GM19193 (cell line): ENCODE measurements around the gene COQ8B.

Experiments used
- POLR2A ChIP-seq: IDR thresholded peaks from 4 replicates; pipeline ENCODE4 v1.6.1; 2011; ENCODE audit not compliant: insufficient read depth, insufficient read length; ENCODE audit errors: extremely low read depth

The COQ8B gene

DNA sequence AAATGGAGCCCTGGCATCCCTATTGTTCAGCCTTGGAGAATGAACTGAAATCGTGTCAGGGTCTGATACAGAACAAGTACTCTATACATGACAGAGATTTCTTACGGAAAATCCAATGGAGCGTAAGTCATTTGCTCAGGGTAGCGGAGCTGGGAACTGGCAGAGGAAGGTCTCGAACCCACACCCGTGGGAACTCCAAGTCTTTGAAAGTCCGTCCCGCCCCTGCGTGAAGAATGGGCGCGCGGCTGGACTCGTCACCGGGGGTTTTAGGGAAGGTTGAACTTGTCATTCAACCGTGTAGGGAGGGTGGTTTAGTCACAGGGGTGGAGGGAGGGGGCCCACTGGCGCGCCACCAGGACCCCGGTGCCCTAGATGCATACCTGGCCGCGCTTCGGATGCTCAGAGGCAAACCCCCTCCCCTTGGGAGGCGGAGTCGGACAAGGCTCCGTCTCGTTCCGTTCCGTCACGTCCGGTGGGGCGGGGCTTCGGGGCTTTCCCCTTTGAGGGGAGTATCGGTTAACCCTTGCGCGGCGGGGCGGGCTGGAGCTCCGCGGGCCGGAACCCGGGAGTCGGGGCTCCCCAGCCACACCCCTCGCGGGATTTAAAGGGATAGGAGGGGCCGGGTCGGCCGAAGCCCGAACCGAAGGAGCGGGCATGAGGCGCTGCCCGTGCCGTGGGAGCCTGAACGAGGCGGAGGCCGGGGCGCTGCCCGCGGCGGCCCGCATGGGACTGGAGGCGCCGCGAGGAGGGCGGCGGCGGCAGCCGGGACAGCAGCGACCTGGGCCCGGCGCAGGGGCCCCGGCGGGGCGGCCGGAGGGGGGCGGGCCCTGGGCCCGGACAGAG lies at the start of gene COQ8B, which contains the start of gene ITPKC:
Gene COQ8B, minus strand, starts transcription at position 405 of the 843 bp plus-strand sequence. CDS start 2,254 bp downstream, outside the sequence.
Gene ITPKC, plus strand, starts transcription at position 631 of the 843 bp plus-strand sequence. Its CDS starts 24 bp downstream, at position 655.
- no peak for TF ChIP-seq POLR2A

DNA sequence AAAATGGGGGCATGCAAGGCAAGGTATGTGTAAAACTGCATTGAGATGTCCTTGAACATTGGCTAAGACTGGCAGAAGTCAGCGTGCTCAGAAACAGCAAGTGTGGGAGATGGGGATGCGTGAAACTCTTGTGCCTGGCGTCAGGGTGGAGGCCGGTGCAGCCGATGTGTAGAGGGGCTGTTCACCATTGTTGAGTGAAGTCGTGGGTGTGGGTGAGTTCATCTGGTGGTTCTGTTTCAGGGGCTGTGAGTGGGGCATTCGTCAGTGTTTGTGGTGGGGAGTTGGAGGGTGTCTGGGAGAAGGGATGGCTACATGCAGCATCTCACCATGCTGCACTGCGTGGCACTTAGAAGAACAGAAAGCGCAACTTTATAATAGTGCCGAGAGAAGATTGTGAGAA lies 47.3 kb upstream of the COQ8B start:
- no peak for TF ChIP-seq POLR2A

DNA sequence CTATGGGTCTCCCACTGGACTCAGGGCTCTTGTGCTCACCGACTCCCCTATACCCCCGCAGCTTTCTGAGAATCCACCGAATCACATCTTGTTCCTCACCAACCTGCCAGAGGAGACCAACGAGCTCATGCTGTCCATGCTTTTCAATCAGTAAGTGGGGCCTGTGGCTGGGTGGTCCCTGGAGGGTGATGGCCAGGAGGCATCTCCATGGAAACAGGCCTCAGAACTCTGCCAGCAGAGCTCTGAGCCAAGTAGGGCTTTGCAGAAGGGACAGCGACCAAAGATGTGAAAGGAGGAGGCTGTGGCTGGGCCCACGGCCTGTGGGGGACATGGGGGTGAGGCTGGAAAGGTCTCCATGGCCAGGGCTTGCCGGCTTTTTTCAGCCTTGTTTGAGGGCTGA lies 46.8 kb upstream of the COQ8B start:
- TF ChIP-seq POLR2A: no peak

- no peak for TF ChIP-seq POLR2A
Observed at GRCh38 chr19:40762754-40763470, 46.2 kb upstream of the COQ8B start.

- TF ChIP-seq POLR2A: no peak
Observed at GRCh38 chr19:40759352-40759751, 42.7 kb upstream of the COQ8B start.

DNA sequence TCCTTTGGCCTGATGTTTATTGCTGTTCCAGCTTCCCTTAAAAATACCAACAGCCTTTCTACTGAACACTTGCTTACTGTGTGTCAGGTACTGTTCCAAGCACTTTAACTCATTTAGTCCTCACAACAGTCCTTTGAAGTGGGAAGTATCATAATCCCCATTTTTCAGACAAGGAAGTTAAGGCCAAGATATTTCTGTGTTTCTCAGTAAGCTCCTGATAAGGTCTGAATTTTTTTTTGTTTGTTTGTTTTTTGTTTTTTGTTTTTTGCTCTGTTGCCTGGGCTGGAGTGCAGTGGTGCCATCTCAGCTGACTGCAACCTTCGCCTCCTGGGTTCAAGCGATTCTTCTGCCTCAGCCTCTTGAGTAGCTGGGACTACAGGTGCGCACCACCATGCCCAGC lies 41.8 kb upstream of the COQ8B start:
- no peak for TF ChIP-seq POLR2A

DNA sequence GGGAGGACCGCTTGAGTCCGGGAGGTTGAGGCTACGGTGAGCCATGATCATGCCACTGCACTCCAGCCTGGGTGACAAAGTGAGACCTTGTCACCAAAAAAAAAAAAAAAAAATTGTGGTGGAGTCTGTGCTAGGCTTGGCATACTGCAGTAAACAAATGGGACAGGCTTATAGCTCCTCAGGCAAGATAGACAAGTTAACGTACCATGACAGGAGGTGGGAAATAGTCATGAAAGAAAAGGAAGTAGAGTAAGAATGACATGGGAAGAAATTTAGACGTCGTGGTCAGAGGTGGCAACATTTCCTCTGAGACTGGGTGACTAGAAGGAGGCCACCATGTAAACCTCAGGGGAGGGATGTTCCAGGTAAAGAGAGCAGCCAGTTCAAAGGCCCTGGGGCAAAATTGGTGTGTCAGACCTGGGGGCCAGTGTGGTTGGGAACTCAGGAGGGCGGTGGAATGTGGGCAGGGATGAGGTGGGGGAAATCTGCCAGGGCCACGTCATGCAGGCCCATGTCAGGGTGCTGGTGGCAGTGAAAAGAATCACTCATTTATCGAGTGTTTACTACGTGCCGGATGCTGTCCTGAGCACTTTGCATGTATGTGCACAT lies 39.9 kb upstream of the COQ8B start:
- no peak for TF ChIP-seq POLR2A

DNA sequence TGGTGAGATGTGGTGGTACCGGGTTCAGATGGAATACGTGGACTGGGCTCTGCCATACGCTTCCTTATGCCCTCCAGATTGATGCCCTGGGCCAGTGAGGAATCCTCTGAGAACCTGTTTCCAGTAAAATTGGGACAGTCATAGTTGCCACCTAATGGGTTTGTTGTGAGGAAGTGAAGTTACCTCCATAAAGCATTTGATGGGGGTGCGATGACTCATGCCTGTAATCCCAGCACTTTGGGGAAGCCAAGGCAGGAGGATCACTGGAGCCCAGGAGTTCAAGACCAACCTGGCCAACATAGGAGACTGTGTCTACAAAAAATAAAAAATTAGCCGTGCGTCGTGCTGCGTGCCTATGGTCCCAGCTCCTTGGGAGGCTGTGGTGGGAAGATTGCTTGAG lies 39.1 kb upstream of the COQ8B start:
- TF ChIP-seq POLR2A: no peak

GRCh38 chr19:40755248-40755624 lies 38.5 kb upstream of the COQ8B start:
- no peak for TF ChIP-seq POLR2A

DNA sequence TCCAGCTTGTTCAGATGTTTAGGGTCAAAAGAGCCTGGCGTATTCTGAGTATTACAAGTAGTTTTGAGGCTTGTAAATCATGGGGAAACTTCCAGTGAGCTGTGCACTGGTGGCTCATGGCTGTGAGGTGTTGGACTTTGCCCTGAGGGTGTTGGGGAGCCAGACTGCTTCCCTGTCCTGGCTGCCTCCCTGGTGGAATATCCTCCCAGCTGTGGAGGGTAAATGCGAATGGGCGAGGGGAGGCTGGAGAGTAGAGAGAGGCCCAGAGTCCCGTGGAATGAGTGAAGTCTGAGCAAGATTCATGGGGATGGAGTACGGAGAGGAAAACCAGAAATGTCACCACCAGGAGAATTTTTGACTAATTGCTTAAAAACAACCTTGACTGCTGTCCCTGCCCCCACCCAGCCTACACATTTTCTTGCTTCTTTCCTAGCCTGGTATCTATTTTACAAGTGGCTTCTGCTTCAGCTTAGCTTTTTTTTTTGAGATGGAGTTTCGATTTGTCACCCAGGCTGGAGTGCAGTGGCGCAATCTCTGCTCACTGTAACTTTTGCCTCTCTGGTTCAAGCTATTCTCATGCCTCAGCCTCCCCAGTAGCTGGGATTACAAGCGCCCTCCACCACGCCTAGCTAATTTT lies 38.0 kb upstream of the COQ8B start:
- TF ChIP-seq POLR2A: no peak

- TF ChIP-seq POLR2A: no peak
Observed at GRCh38 chr19:40752257-40752781, 35.6 kb upstream of the COQ8B start.

GRCh38 chr19:40750874-40751537 lies 34.3 kb upstream of the COQ8B start, which contains the start of gene SNRPA:
SNRPA (plus strand) TSS chr19:40751203; CDS start chr19:40751409, 206 bp downstream.
- TF ChIP-seq POLR2A: peak; percentile 79

DNA sequence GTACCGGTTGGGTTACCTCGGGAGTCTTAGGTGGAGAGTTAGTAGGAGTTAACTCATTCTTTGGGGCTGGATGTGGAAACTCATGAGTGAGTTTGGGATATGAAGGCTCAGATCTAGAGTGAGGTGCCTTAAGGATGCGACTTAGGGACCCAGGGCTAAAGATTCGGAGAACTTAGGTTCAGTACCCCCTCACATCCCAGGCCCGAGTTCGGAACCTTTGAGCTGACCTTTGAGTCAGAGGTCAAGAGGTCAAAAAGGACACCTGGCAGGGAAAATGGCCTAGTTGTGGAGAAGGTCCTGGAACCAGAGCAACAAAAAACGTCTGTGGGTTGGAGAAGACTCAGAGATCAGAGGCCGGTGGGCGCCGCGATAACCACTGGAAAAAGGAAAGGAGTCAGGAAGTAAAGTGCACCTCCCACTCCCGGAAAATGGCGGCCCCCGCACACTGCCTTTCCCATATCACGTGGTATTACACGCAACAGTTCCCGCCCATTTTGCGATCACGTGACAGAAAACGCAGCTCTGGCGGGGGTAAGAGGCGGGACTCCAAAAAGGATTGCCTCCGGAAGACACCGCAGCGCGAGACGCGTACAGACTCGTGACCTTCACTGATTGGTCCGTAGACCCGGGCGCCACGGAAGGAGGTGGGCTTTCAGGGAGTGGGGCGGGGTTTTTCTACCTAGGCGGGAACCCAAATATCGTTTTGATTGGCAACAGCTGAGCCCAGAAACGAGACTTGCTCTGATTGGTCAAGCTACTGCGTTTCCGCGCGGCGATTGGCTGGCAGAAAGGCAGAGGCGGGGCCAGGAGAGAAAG lies 33.6 kb upstream of the COQ8B start, which contains the start of gene ACTMAP:
Gene ACTMAP, minus strand, starts transcription at position 420 of the 816 bp plus-strand sequence. CDS start 674 bp downstream, outside the sequence.
- peak; percentile 33 for TF ChIP-seq POLR2A
